ENCODE measurements around the gene RGS19.

Gene RGS19

GRCh38 chr20:64051561-64052325, 27.6 kb downstream of the RGS19 start:
- Mint-ChIP-seq H3K9me3 (no peaks in the 10 kb centered on the region), H3K27me3 (peaks cover 57 to 82% of the 10 kb centered on the region in 2 donors), H3K36me3 (peaks cover 0 to 4% of the 10 kb centered on the region in 2 donors), H3K27ac (no peak overlapping the region), H3K4me1 (peaks cover 2 to 7% of the 10 kb centered on the region in 2 donors), H3K4me3 (no peak overlapping the region)
- DNase-seq, result no peak
- no peak for ATAC-seq (replicated peaks)

DNA sequence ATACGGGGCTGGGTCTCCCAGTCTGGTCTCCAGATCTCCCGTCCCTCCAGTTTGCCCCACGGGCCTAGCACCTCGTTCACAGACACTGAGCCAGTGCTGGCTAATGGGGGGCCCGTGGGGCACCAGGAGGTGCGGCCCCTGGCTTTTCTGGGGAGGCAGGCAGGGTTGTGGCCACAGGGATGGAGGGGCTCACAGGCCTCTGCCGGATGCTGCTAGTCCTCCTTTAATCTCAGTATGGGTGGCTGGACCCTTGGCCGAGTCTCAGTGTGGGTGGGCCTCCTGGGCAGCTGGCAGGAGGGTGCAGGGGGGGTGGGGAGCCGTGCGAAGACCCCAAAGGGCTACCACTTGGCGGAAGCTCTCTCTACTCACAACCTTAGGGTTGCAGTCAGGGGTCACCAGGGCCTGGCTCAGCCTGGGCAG, 28.3 kb downstream of the RGS19 start:
- H3K4me1 Mint-ChIP-seq, result peaks cover 2 to 7% of the 10 kb centered on the region in 2 donors
- ATAC-seq (replicated peaks) (no peak), DNase-seq (no peak)
- H3K4me3 Mint-ChIP-seq, result no peak overlapping the region
- peaks cover 0 to 4% of the 10 kb centered on the region in 2 donors for H3K36me3 Mint-ChIP-seq
- no peak overlapping the region for H3K27ac Mint-ChIP-seq
- no peaks in the 10 kb centered on the region for H3K9me3 Mint-ChIP-seq
- peaks cover 64 to 86% of the 10 kb centered on the region in 2 donors for H3K27me3 Mint-ChIP-seq

DNA sequence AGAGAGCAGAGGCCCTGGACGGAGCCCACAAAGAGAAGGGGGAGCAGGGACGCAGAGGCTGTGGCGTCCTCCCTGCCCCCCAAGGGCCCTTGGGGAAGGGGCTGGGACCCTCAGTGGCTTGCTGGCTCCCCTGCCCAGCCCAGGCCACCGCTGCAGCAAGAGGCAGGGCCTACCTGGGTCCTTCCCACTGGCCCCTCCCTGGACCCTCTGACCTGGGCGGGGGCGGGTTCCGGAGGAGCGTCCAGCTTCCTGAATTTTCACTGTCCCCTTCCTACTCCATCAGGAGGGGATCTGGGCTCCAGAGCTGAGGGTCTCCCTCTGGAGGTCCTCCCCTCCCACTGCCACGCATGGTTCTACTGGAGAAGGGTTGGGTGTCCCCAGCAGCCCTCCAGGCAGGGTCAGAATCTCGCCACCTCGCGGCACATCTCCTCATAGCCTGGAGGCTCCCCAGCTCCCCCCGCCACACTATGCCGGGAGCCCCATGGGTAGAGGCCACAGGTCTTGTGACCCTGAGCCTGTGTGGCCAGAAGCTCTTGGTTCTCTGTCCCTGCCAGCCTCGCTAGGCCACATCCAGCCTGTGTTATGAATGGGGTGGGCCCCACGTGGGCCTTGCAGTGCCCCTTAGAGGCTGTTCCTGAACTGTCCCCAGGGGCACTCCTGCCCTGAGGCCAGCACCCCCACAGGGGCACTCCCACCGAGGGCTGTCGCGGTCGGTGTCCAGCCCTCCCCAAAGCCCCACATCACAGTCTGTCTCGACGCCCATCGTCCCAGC, 28.9 kb downstream of the RGS19 start:
- peak overlapping the region; percentile 50 to 55 for H3K4me3 Mint-ChIP-seq
- H3K27me3 Mint-ChIP-seq, result peaks cover 68 to 86% of the 10 kb centered on the region in 2 donors
- peak overlapping the region; percentile 62 for H3K27ac Mint-ChIP-seq
- no peak for DNase-seq
- no peaks in the 10 kb centered on the region for H3K9me3 Mint-ChIP-seq
- H3K36me3 Mint-ChIP-seq, result peaks cover 0 to 4% of the 10 kb centered on the region in 2 donors
- ATAC-seq (replicated peaks), result peak in 1 of 2 donors; percentile 15
- peaks cover 2 to 7% of the 10 kb centered on the region in 2 donors for H3K4me1 Mint-ChIP-seq

- peak overlapping the region; percentile 47 for H3K27ac Mint-ChIP-seq
- peaks cover 0 to 1% of the 10 kb centered on the region in 2 donors for H3K36me3 Mint-ChIP-seq
- H3K27me3 Mint-ChIP-seq, result peaks cover 67 to 86% of the 10 kb centered on the region in 2 donors
- no peak for DNase-seq
- no peaks in the 10 kb centered on the region for H3K9me3 Mint-ChIP-seq
- H3K4me3 Mint-ChIP-seq, result peak overlapping the region; percentile 48 to 71
- no peak for ATAC-seq (replicated peaks)
- peaks cover 2 to 7% of the 10 kb centered on the region in 2 donors for H3K4me1 Mint-ChIP-seq
Measured at GRCh38 chr20:64049878-64050260, 29.4 kb downstream of the RGS19 start.

DNA sequence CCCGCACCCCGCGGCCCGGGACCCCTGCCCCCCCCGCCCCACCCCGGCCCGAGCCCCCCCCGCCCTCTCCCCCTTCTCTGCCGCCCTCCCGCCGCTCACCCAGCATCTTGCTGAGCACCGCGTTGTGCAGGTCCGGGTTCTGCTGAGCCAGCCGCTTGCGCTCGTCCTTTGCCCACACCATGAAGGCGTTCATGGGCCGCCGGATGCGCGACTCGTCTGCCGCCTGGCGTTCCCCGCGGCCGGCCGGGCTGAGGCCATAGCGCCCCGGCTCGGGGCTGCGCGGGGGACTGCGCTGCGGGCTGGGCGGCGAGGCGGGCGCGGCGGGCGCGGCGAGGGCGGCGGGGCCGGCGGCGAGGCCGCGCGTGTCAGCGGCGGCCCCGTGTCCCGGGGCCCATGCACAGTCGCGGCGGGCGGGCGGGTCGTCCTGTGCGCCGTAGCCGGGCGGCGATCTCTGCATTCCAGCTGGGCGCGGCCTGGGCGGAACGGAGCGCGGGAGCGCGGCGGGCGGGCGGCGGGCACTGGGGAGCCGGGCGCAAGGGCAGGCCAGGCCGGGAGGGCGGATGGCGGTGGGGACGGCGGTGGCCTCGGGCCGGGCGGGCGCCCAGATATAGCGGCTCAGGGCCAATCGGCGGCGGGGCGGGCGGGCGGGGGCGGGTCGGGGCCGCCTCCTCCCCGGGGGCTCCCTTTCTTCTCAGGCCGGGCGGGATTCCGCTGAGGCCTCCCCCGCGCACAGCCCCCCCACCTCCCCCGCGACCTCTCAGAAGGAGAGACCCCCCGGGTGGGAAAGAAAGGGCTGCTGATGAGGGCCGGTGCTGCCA, 30.0 kb downstream of the RGS19 start, which contains the start of gene SOX18:
Gene SOX18, minus strand, starts transcription at position 580 of the 818 bp plus-strand sequence. Its CDS starts 123 bp downstream, at position 457.
- Mint-ChIP-seq H3K27ac (peak within 1 kb of the TSS; percentile 80), H3K9me3 (no peaks in the 10 kb centered on the region), H3K27me3 (peaks cover 68 to 88% of the 10 kb centered on the region in 2 donors), H3K4me1 (peaks cover 2 to 7% of the 10 kb centered on the region in 2 donors), H3K4me3 (peak within 1 kb of the TSS; percentile 67 to 71), H3K36me3 (peaks cover 0 to 1% of the 10 kb centered on the region in 2 donors)
- DNase-seq (no peak), ATAC-seq (replicated peaks) (peak; percentile 60)

DNA sequence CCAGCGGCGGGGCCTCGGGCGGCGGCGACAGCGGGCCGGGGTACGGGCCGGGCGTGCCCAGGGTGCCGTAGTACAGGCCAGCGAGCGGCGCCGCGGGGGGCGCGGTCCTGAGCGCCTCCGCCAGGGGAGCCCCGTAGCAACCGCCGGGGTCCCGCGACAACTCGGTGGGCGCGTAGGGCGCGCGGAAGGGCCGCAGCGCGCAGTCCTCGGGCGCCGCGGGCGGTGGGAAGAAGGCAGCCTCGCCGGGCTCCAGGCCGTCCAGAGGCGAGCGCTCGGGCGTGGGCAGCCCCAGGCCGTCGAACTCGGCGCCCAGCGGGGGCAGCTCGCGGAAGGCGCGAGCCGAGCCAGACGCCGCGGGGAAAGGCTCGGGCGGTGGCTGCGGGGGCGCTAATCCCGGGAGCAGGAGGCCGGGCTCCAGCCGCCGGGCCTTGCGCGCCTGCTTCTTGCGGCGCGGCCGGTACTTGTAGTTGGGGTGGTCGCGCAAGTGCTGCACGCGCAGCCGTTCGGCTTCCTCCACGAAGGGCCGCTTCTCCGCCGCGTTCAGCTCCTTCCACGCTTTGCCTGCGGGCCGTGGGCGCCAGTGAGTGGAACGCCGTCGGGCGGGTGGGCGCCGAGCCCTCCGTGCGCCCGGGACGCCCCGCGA, 30.8 kb downstream of the RGS19 start:
- Mint-ChIP-seq H3K4me3 (no peak overlapping the region), H3K27me3 (peaks cover 62 to 81% of the 10 kb centered on the region in 2 donors), H3K36me3 (peaks cover 0 to 1% of the 10 kb centered on the region in 2 donors), H3K4me1 (peaks cover 3 to 7% of the 10 kb centered on the region in 2 donors), H3K9me3 (no peaks in the 10 kb centered on the region), H3K27ac (no peak overlapping the region)
- ATAC-seq (replicated peaks) (no peak), DNase-seq (no peak)

GRCh38 chr20:64047968-64048401, 31.3 kb downstream of the RGS19 start:
- DNase-seq, result no peak
- H3K4me1 Mint-ChIP-seq, result peaks cover 3 to 7% of the 10 kb centered on the region in 2 donors
- ATAC-seq (replicated peaks), result no peak
- peak overlapping the region in 1 of 2 donors; percentile 19 for H3K4me3 Mint-ChIP-seq
- H3K9me3 Mint-ChIP-seq, result no peaks in the 10 kb centered on the region
- no peak overlapping the region for H3K27ac Mint-ChIP-seq
- H3K36me3 Mint-ChIP-seq, result peaks cover 0 to 1% of the 10 kb centered on the region in 2 donors
- peaks cover 57 to 76% of the 10 kb centered on the region in 2 donors for H3K27me3 Mint-ChIP-seq

DNA sequence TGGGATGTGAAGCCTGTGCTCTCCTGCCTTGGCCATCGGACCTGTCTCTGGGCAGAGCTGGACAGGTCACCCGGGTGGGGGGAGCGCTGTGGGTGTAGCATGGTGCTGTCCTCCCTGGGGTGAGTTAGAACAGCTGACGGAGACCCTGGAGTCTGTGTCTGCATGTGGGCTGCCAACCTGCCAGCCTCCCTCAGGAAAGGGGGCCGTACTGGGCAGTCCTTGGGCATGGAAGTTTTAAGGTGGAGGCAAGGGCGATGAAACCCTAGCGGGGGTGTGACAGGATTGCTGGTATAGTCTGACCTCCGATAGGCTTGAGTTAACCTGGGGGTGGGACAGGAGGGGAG, 32.3 kb downstream of the RGS19 start:
- H3K9me3 Mint-ChIP-seq, result no peaks in the 10 kb centered on the region
- peak overlapping the region in 1 of 2 donors; percentile 39 for H3K4me3 Mint-ChIP-seq
- ATAC-seq (replicated peaks) (no peak), DNase-seq (no peak)
- peaks cover 0 to 1% of the 10 kb centered on the region in 2 donors for H3K36me3 Mint-ChIP-seq
- H3K27ac Mint-ChIP-seq, result peak overlapping the region; percentile 14
- H3K27me3 Mint-ChIP-seq, result peaks cover 51 to 72% of the 10 kb centered on the region in 2 donors
- peaks cover 3 to 7% of the 10 kb centered on the region in 2 donors for H3K4me1 Mint-ChIP-seq

DNA sequence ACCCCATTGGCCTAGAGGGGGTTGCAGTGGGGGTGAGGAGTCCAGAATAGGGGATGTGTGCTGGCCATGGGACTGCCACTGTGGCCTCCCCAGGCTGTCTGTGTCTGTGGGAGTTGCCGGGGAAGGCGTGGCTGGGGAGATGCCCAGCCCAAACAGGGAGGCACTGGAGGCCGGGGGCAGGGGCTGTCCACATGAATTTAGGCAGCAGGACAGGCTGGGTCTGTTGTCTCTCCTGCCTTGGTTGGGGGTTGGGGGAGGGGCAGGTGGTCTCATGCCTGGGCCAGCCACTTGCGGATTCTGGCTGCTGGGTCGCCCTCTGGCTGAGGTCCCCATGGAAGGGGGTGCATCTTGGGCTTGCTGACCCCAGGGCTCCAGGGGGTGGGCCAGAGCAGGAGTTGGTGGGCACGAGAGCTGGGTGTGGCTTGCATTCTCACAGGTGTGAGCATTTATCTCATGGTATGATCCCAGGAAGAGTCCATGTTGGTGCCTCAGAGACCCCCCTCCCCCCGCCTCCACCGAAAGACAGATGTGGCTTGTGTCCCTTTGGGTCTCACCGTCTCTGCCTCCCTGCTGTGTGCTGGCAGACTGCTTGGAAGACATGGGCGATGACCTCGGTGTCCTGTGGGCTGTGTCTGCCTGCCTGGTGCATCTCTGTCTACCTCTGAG, 33.8 kb downstream of the RGS19 start:
- no peaks in the 10 kb centered on the region for H3K9me3 Mint-ChIP-seq
- H3K4me3 Mint-ChIP-seq, result no peak overlapping the region
- no peak overlapping the region for H3K27ac Mint-ChIP-seq
- DNase-seq (no peak), ATAC-seq (replicated peaks) (no peak)
- H3K4me1 Mint-ChIP-seq, result peaks cover 2 to 3% of the 10 kb centered on the region in 2 donors
- peaks cover 37 to 60% of the 10 kb centered on the region in 2 donors for H3K27me3 Mint-ChIP-seq
- H3K36me3 Mint-ChIP-seq, result peaks cover 0 to 1% of the 10 kb centered on the region in 2 donors

GRCh38 chr20:64044484-64045247, 34.7 kb downstream of the RGS19 start:
- Mint-ChIP-seq H3K27ac (no peak overlapping the region), H3K27me3 (peaks cover 38 to 60% of the 10 kb centered on the region in 2 donors), H3K36me3 (peaks cover 0 to 1% of the 10 kb centered on the region in 2 donors), H3K4me3 (no peak overlapping the region), H3K4me1 (peaks cover 6 to 7% of the 10 kb centered on the region in 2 donors), H3K9me3 (no peaks in the 10 kb centered on the region)
- ATAC-seq (replicated peaks) (no peak), DNase-seq (no peak)

GRCh38 chr20:64043768-64044167, 35.5 kb downstream of the RGS19 start:
- H3K9me3 Mint-ChIP-seq, result no peaks in the 10 kb centered on the region
- H3K4me3 Mint-ChIP-seq, result no peak overlapping the region
- H3K27ac Mint-ChIP-seq, result no peak overlapping the region
- peaks cover 35 to 54% of the 10 kb centered on the region in 2 donors for H3K27me3 Mint-ChIP-seq
- DNase-seq, result no peak
- no peak for ATAC-seq (replicated peaks)
- peaks cover 5 to 11% of the 10 kb centered on the region in 2 donors for H3K4me1 Mint-ChIP-seq
- H3K36me3 Mint-ChIP-seq, result no peaks in the 10 kb centered on the region

- H3K27ac Mint-ChIP-seq, result peak overlapping the region; percentile 86
- peaks cover 31 to 61% of the 10 kb centered on the region in 2 donors for H3K27me3 Mint-ChIP-seq
- peak overlapping the region; percentile 78 to 85 for H3K4me3 Mint-ChIP-seq
- no peaks in the 10 kb centered on the region for H3K9me3 Mint-ChIP-seq
- ATAC-seq (replicated peaks) (no peak), DNase-seq (no peak)
- H3K4me1 Mint-ChIP-seq, result peaks cover 10 to 27% of the 10 kb centered on the region in 2 donors
- no peaks in the 10 kb centered on the region for H3K36me3 Mint-ChIP-seq
Measured at GRCh38 chr20:64042054-64042781, 37.1 kb downstream of the RGS19 start.
